GM19023 (cell line): ENCODE data around the gene FPGT.
"Not testable (repeated sequence)": the region's sequence is repeated elsewhere in the genome, so short reads cannot be mapped to it uniquely, and the experiment has no call there.

Experiments used
- ATAC-seq: cut with Tn5 transposase; IDR thresholded peaks from one replicate; pipeline ENCODE4 v1.9.1; 2021; ENCODE audit warnings: mild to moderate bottlenecking, moderate library complexity; ENCODE audit not compliant: unreplicated experiment

Gene FPGT

GRCh38 chr1:74253243-74253824 is 55.3 kb downstream of the FPGT start:
- not testable (repeated sequence) for ATAC-seq
